ENCODE measurements around the gene MCRIP2.
"Not testable (repeated sequence)": the region's sequence is repeated elsewhere in the genome, so short reads cannot be mapped to it uniquely, and the experiment has no call there.

MCRIP2 gene

GRCh38 chr16:683396-684070 lies 41.9 kb downstream of the MCRIP2 start:
- DNase-seq, result no peak

- DNase-seq, result peak; percentile 94
Observed at GRCh38 chr16:684071-684794, 42.6 kb downstream of the MCRIP2 start, which contains the start of gene JMJD8. Gene JMJD8, minus strand, starts transcription at chr16:684334. Its CDS starts 15 bp downstream, at chr16:684319.

- no peak for DNase-seq
Observed at GRCh38 chr16:684961-685696, 43.5 kb downstream of the MCRIP2 start.

- no peak for DNase-seq
Observed at GRCh38 chr16:685967-686366, 44.3 kb downstream of the MCRIP2 start.

GRCh38 chr16:686459-687260 lies 45.0 kb downstream of the MCRIP2 start:
- no peak for DNase-seq

GRCh38 chr16:687499-687898 lies 45.9 kb downstream of the MCRIP2 start:
- no peak for DNase-seq

GRCh38 chr16:689175-689897 lies 47.7 kb downstream of the MCRIP2 start:
- DNase-seq, result no peak

GRCh38 chr16:691242-691641 lies 49.6 kb downstream of the MCRIP2 start:
- DNase-seq, result not testable (repeated sequence)

GRCh38 chr16:692356-693108 lies 50.9 kb downstream of the MCRIP2 start:
- no peak for DNase-seq

- no peak for DNase-seq
Observed at GRCh38 chr16:693364-693763, 51.7 kb downstream of the MCRIP2 start.

GRCh38 chr16:693766-694165 lies 52.1 kb downstream of the MCRIP2 start:
- DNase-seq, result no peak

GRCh38 chr16:694187-694862 lies 52.7 kb downstream of the MCRIP2 start:
- DNase-seq, result no peak

GRCh38 chr16:694863-695354 lies 53.3 kb downstream of the MCRIP2 start:
- no peak for DNase-seq

- peak; percentile 51 for DNase-seq
Observed at GRCh38 chr16:695355-696089, 53.9 kb downstream of the MCRIP2 start.
